RCC 7860 (cell line): ENCODE results near the gene ETFA.
"Not testable (repeated sequence)": the region's sequence is repeated elsewhere in the genome, so short reads cannot be mapped to it uniquely, and the experiment has no call there.

Experiments
- DNase-seq: peaks from one replicate; pipeline ENCODE4 v3.0.0-alpha.2; 2015; ENCODE audit warnings: low spot score
- FAIRE-seq: peaks from 2 replicates; lab custom pipeline; 2012; peaks lifted over from hg19 to GRCh38; lab: Jason Lieb, UNC

ETFA gene

GRCh38 chr15:76285241-76285825 is 25.9 kb downstream of the ETFA start:
- DNase-seq, result no peak
- no peak for FAIRE-seq

- DNase-seq, result no peak
- no peak for FAIRE-seq
Observed at GRCh38 chr15:76282465-76282864, 28.8 kb downstream of the ETFA start.

DNA sequence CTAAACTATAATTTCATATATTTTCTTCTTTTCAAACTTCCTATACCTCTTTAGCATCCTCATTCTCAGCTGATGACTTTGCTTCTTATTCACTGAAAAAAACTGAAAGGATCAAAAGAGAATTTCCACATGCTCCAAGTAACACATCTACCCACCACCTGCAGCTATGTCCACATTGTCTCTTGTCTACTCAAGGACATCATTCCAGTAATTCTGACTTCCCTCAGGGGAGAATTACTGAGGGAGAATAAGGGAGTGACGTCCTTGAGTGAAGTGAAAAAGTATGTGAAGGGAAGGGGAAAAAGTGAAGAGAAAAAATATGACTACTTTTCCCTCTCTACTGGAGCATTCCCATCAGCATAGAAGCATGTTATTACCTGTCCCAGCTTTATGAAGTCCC is 32.6 kb downstream of the ETFA start:
- FAIRE-seq, result no peak

DNA sequence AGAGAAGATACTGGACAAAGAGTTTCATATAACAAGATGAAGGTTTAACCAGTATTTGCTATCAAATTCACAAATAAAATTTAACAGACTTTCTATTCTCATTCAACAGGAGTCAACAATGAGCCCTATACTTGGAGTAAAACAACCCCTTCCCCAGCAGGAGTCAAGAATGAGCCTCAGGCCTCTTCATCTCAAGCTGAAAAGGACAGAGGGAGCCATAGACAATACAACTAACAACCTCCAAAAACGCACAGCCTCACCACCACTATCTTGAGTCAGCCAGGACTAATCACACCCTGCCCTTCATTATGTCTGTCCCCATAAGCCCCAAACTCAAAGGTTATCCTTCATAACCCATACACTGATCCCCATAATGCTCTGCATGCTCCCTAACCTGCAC is 36.4 kb downstream of the ETFA start:
- no peak for FAIRE-seq

More for the DNA sequence above, 32.6 kb downstream of the ETFA start:
- no peak for DNase-seq

GRCh38 chr15:76274226-76274625 is 37.0 kb downstream of the ETFA start:
- DNase-seq, result no peak
- no peak for FAIRE-seq

More for the DNA sequence above, 36.4 kb downstream of the ETFA start:
- DNase-seq, result no peak

GRCh38 chr15:76270876-76271275 is 40.4 kb downstream of the ETFA start:
- DNase-seq, result no peak
- FAIRE-seq, result no peak

- DNase-seq (no peak), FAIRE-seq (no peak)
Observed at GRCh38 chr15:76267077-76267476, 44.2 kb downstream of the ETFA start.

- DNase-seq, FAIRE-seq: not testable (repeated sequence)
Observed at GRCh38 chr15:76265769-76266168, 45.5 kb downstream of the ETFA start.

- DNase-seq (no peak), FAIRE-seq (no peak)
Observed at GRCh38 chr15:76260246-76260938, 50.9 kb downstream of the ETFA start.

DNA sequence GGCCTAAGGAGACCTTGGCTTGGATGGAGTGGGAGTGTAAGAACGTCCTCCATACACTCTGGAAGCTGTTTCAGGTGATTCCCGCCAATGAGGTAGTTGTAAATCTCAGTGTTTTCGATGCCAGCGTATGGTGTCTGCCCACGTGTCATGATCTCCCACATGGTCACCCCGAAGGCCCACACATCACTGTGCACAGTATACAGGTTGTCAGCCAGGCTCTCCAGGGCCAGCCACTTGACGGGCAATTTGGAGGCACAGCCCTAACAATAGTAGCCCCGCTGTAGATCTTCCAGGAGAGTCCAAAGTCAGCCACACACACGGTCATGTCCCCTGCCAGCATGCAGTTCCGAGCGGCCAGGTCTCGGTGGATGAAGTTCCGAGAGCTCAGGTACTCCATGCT is 51.9 kb downstream of the ETFA start:
- DNase-seq (no peak), FAIRE-seq (no peak)

DNA sequence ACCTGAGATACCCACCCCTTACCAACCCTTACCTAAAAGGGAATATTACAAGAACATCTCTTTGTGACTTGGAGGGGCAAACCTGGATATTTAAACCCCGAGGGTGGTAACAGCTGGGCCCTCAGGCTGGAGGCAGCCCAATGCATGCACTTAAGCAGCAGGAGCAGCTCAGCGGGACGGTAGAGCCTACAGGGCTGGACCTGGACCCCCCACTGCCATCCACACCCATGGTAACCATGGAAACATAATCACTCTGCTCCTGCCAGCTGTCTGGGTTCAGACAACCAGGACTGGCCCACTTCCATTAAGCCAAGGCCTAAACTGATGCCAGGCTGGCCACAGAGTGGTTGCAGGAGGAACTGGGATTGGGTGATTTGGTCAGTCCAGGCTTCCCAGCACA is 52.8 kb downstream of the ETFA start:
- FAIRE-seq (no peak), DNase-seq (no peak)

GRCh38 chr15:76253691-76254473 is 57.4 kb downstream of the ETFA start:
- FAIRE-seq, result no peak
- no peak for DNase-seq

- DNase-seq (no peak), FAIRE-seq (no peak)
Observed at GRCh38 chr15:76252249-76252648, 59.0 kb downstream of the ETFA start.

- no peak for FAIRE-seq
- DNase-seq, result no peak
Observed at GRCh38 chr15:76251717-76252116, 59.6 kb downstream of the ETFA start.

GRCh38 chr15:76245072-76245610 is 66.1 kb downstream of the ETFA start:
- DNase-seq, result no peak
- FAIRE-seq, result no peak

GRCh38 chr15:76239786-76240185 is 71.5 kb downstream of the ETFA start:
- FAIRE-seq (no peak), DNase-seq (no peak)

GRCh38 chr15:76236350-76236749 is 74.9 kb downstream of the ETFA start:
- FAIRE-seq (no peak), DNase-seq (no peak)

GRCh38 chr15:76235186-76235826 is 76.0 kb downstream of the ETFA start:
- FAIRE-seq (no peak), DNase-seq (peak; percentile 39)

DNA sequence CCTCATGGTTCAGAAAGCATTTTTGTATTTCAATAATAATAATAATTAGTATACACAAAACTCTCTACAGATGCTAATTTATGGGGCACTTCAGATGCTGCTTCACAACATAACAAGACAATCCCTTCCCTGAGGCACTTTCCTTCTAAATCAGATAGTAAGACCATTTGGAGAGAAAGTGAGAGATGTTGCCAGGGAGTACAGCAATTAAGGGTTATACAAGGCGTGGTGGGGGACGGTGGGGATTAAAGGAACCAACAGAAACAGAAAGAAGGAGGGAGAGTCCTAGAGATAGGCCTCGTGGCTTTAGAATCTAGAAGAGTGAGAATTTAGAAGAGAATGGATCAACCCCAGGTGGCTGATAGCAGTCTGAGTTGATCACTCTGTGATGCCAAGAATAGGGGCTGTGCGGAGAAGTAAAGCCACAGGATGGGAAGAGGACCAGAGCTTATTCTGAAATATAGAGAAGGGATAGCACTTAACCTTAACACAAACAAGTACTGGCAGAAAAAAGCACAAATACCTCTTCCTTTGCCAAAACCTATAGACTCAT is 76.9 kb downstream of the ETFA start:
- no peak for FAIRE-seq
- no peak for DNase-seq

- no peak for DNase-seq
- FAIRE-seq, result no peak
Observed at GRCh38 chr15:76233921-76234320, 77.3 kb downstream of the ETFA start.

GRCh38 chr15:76229266-76229665 is 82.0 kb downstream of the ETFA start:
- FAIRE-seq (no peak), DNase-seq (no peak)
